HG02885 (cell line): ENCODE measurements around the gene DDX31.
"Not testable (repeated sequence)": the region's sequence is repeated elsewhere in the genome, so short reads cannot be mapped to it uniquely, and the experiment has no call there.

Experiments used
- ATAC-seq: cut with Tn5 transposase; IDR thresholded peaks from one replicate; pipeline ENCODE4 v1.9.1; 2021; ENCODE audit warnings: mild to moderate bottlenecking; ENCODE audit not compliant: unreplicated experiment, poor library complexity

The DDX31 gene

GRCh38 chr9:132583584-132584304 lies 86.0 kb downstream of the DDX31 start:
- no peak for ATAC-seq

GRCh38 chr9:132582786-132583583 lies 86.8 kb downstream of the DDX31 start:
- no peak for ATAC-seq

- no peak for ATAC-seq
Observed at GRCh38 chr9:132582276-132582785, 87.5 kb downstream of the DDX31 start, which contains the start of gene BARHL1. Gene BARHL1 (plus strand): TSS chr9:132582606. CDS start chr9:132582798, 192 bp downstream.

- ATAC-seq = no peak
Observed at GRCh38 chr9:132579427-132579798, 90.4 kb downstream of the DDX31 start.

- ATAC-seq = no peak
Observed at GRCh38 chr9:132578367-132578932, 91.3 kb downstream of the DDX31 start.

- no peak for ATAC-seq
Observed at GRCh38 chr9:132577119-132577518, 92.7 kb downstream of the DDX31 start.

- no peak for ATAC-seq
Observed at GRCh38 chr9:132575811-132576210, 94.0 kb downstream of the DDX31 start.

GRCh38 chr9:132575005-132575609 lies 94.7 kb downstream of the DDX31 start:
- no peak for ATAC-seq

- ATAC-seq = no peak
Observed at GRCh38 chr9:132572921-132573320, 96.9 kb downstream of the DDX31 start.

GRCh38 chr9:132571806-132572600 lies 97.8 kb downstream of the DDX31 start:
- ATAC-seq = no peak

GRCh38 chr9:132568787-132569186 lies 101.0 kb downstream of the DDX31 start:
- ATAC-seq = not testable (repeated sequence)

GRCh38 chr9:132564526-132564925 lies 105.3 kb downstream of the DDX31 start:
- no peak for ATAC-seq

GRCh38 chr9:132562306-132562573 lies 107.5 kb downstream of the DDX31 start:
- ATAC-seq = no peak

GRCh38 chr9:132560616-132561202 lies 109.1 kb downstream of the DDX31 start:
- no peak for ATAC-seq

- no peak for ATAC-seq
Observed at GRCh38 chr9:132559711-132560110, 110.1 kb downstream of the DDX31 start.

- no peak for ATAC-seq
Observed at GRCh38 chr9:132557159-132557558, 112.6 kb downstream of the DDX31 start.

- ATAC-seq = no peak
Observed at GRCh38 chr9:132556714-132557113, 113.1 kb downstream of the DDX31 start.

- no peak for ATAC-seq
Observed at GRCh38 chr9:132556235-132556634, 113.5 kb downstream of the DDX31 start.

GRCh38 chr9:132555528-132555927 lies 114.3 kb downstream of the DDX31 start:
- no peak for ATAC-seq

GRCh38 chr9:132554755-132555154 lies 115.0 kb downstream of the DDX31 start:
- no peak for ATAC-seq
